ENCODE data around the gene AKAP7. TPM values are rescaled to one million over a fixed set of nuclear protein-coding genes. Genes with fewer than 3 reads are reported as not detected.

AKAP7 gene
- total and polyA plus RNA-seq, 2 donors (not counting 1 experiment from before 2014, with no cell fraction given): 6.3 to 10.8 TPM

GRCh38 chr6:131160254-131160758 is 25.0 kb downstream of the AKAP7 start:
- intact Hi-C loops (cut with micrococcal nuclease): no loop called here
- no peak overlapping the region for H3K27ac ChIP-seq (ENCODE audit: low read length in 2 of 2)
- H3K4me1 ChIP-seq (ENCODE audit: control insufficient read depth in 2 of 2, insufficient read depth in 2 of 2, low read length in 2 of 2): no peaks in the 10 kb centered on the region
- no peaks in the 10 kb centered on the region for H3K4me1 Mint-ChIP-seq
- H3K4me2 ChIP-seq (replicated peaks; ENCODE audit: low read depth, low read length, poor library complexity, severe bottlenecking): no peak overlapping the region
- H3K4me3 ChIP-seq (ENCODE audit: control extremely low read depth in 1 of 5, extremely low read depth in 1 of 5, insufficient read depth in 1 of 5, low read depth in 2 of 5, low read length in 4 of 5): no peak overlapping the region
- H3K27me3 ChIP-seq (replicated peaks in 1 of 4; ENCODE audit: control extremely low read depth in 1 of 4, control insufficient read depth in 3 of 4, insufficient read depth in 4 of 4, low read length in 3 of 4): no peaks in the 10 kb centered on the region
- ATAC-seq (ENCODE audit: low read depth) (no peak), DNase-seq (no peak)
- no peaks in the 10 kb centered on the region for H3K9me3 ChIP-seq (ENCODE audit: control extremely low read depth in 1 of 3, control insufficient read depth in 2 of 3, insufficient read depth in 1 of 3, low read length in 2 of 3)
- CTCF ChIA-PET: no interaction called here
- TF ChIP-seq CTCF (IDR thresholded peaks at IDR 0.05): no peak
- TF ChIP-seq EZH2 (IDR thresholded peaks at IDR 0.05; ENCODE audit: borderline replicate concordance, insufficient read depth, low read depth, low read length, poor library complexity, severe bottlenecking): no peak
- H3K27me3 Mint-ChIP-seq: no peaks in the 10 kb centered on the region
- WGBS (ENCODE audit: insufficient coverage): 20% methylated on average over 1 of the region's 1 CpG
- no peaks in the 10 kb centered on the region for H4K20me1 ChIP-seq (ENCODE audit: control insufficient read depth, insufficient read depth, low read length, poor library complexity, severe bottlenecking)
- no peak overlapping the region for H3K9ac ChIP-seq (ENCODE audit: low read length)
- H3K4me3 Mint-ChIP-seq: no peak overlapping the region
- POLR2A ChIA-PET: no interaction called here
- H3K36me3 ChIP-seq (replicated peaks in 1 of 2; ENCODE audit: control extremely low read depth in 1 of 2, control insufficient read depth in 1 of 2, extremely low read depth in 1 of 2, insufficient read depth in 2 of 2, low read length in 1 of 2): no peaks in the 10 kb centered on the region
- no peaks in the 10 kb centered on the region for H3K9me3 Mint-ChIP-seq (ENCODE audit: insufficient read depth)
- H2AFZ ChIP-seq (ENCODE audit: insufficient read depth, low read depth, low read length, poor library complexity, severe bottlenecking): no peak overlapping the region
- no peaks in the 10 kb centered on the region for H3K79me2 ChIP-seq (ENCODE audit: control insufficient read depth, insufficient read depth, low read length)
- H3K27ac Mint-ChIP-seq: no peak overlapping the region

GRCh38 chr6:131161987-131162386 is 26.7 kb downstream of the AKAP7 start:
- intact Hi-C loops (cut with micrococcal nuclease): no loop called here
- no peaks in the 10 kb centered on the region for H3K4me1 Mint-ChIP-seq
- Histone ChIP-seq H2AFZ (ENCODE audit: insufficient read depth, low read depth, low read length, poor library complexity, severe bottlenecking) (no peak overlapping the region), H3K9me3 (ENCODE audit: control extremely low read depth in 1 of 3, control insufficient read depth in 2 of 3, insufficient read depth in 1 of 3, low read length in 2 of 3) (no peaks in the 10 kb centered on the region), H3K4me2 (replicated peaks; ENCODE audit: low read depth, low read length, poor library complexity, severe bottlenecking) (no peak overlapping the region), H3K27me3 (replicated peaks in 1 of 4; ENCODE audit: control extremely low read depth in 1 of 4, control insufficient read depth in 3 of 4, insufficient read depth in 4 of 4, low read length in 3 of 4) (no peaks in the 10 kb centered on the region), H3K36me3 (replicated peaks in 1 of 2; ENCODE audit: control extremely low read depth in 1 of 2, control insufficient read depth in 1 of 2, extremely low read depth in 1 of 2, insufficient read depth in 2 of 2, low read length in 1 of 2) (no peaks in the 10 kb centered on the region), H3K9ac (ENCODE audit: low read length) (no peak overlapping the region), H3K27ac (ENCODE audit: low read length in 2 of 2) (no peak overlapping the region), H4K20me1 (ENCODE audit: control insufficient read depth, insufficient read depth, low read length, poor library complexity, severe bottlenecking) (no peaks in the 10 kb centered on the region), H3K4me3 (ENCODE audit: control extremely low read depth in 1 of 5, extremely low read depth in 1 of 5, insufficient read depth in 1 of 5, low read depth in 2 of 5, low read length in 4 of 5) (no peak overlapping the region), H3K79me2 (ENCODE audit: control insufficient read depth, insufficient read depth, low read length) (no peaks in the 10 kb centered on the region), H3K4me1 (ENCODE audit: control insufficient read depth in 2 of 2, insufficient read depth in 2 of 2, low read length in 2 of 2) (no peaks in the 10 kb centered on the region)
- H3K27me3 Mint-ChIP-seq: no peaks in the 10 kb centered on the region
- H3K4me3 Mint-ChIP-seq: no peak overlapping the region
- POLR2A ChIA-PET: no interaction called here
- ATAC-seq (ENCODE audit: low read depth): no peak
- WGBS (ENCODE audit: insufficient coverage): 88% methylated on average over 1 of the region's 3 CpGs
- no peak for DNase-seq
- no peak overlapping the region for H3K27ac Mint-ChIP-seq
- no peaks in the 10 kb centered on the region for H3K9me3 Mint-ChIP-seq (ENCODE audit: insufficient read depth)
- TF ChIP-seq CTCF (IDR thresholded peaks at IDR 0.05): no peak
- no peak for TF ChIP-seq EZH2 (IDR thresholded peaks at IDR 0.05; ENCODE audit: borderline replicate concordance, insufficient read depth, low read depth, low read length, poor library complexity, severe bottlenecking)
- CTCF ChIA-PET: no interaction called here

Measured in B cell (primary cell).